ENCODE results near the gene MINPP1.

The MINPP1 gene

GRCh38 chr10:87519582-87519981, 14.9 kb downstream of the MINPP1 start:
- DNase-seq (ENCODE audit: low spot score), result no peak

DNA sequence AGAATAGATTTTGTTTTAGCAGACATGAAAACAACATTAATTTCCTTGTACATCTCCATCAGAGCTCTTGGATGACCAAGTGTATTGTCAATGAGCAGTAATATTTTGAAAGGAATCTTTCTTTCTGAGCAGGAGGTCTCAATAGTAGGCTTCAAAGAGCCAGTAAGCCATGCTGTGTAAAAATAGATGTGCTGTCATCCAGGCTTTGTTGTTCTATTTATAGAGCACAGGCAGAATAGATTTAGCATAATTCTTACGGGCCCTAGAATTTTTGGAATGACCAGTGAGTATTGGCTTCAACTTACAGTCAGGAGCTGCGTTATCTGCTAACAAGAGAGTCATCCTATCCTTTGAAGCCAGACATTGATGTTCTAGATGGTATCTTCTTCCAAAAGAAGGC, 19.0 kb downstream of the MINPP1 start:
- no peak for DNase-seq (ENCODE audit: low spot score)

GRCh38 chr10:87524296-87524695, 19.6 kb downstream of the MINPP1 start:
- no peak for DNase-seq (ENCODE audit: low spot score)

DNA sequence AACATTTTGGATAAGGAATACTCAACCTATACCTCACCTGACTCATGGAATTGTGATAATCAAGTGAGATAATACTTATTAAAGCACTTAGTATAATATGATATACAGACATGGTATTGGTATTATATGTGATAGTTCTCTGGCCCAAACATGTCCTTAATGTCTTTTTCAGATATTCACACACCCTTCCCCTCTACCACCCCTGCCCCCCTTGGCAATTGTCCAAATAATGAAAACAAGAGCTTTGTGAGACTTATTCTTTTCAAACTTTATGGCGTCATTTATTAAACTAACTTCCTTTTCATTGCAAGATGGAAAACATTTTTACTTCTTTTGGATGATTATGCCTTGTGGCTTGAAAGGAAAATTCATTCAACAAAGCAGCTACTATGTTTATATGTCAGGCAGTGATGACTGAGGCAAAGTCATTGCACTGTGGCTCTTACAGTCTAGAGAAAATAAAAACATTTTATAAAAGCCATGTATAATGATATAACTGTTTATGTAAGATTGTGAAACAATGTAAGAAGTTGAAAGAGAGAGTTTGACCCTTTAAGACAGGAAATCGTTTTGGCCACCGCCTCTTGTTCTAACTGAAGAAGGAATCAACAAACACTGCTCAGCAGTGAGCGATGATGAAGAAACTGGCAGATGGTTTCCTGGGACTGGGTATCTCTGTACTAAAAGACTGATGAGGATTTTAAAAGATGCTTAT, 27.4 kb downstream of the MINPP1 start:
- no peak for DNase-seq (ENCODE audit: low spot score)

GRCh38 chr10:87532696-87533095, 28.0 kb downstream of the MINPP1 start:
- DNase-seq (ENCODE audit: low spot score), result no peak

- DNase-seq (ENCODE audit: low spot score), result no peak
Measured at GRCh38 chr10:87534173-87534858, 29.6 kb downstream of the MINPP1 start.

DNA sequence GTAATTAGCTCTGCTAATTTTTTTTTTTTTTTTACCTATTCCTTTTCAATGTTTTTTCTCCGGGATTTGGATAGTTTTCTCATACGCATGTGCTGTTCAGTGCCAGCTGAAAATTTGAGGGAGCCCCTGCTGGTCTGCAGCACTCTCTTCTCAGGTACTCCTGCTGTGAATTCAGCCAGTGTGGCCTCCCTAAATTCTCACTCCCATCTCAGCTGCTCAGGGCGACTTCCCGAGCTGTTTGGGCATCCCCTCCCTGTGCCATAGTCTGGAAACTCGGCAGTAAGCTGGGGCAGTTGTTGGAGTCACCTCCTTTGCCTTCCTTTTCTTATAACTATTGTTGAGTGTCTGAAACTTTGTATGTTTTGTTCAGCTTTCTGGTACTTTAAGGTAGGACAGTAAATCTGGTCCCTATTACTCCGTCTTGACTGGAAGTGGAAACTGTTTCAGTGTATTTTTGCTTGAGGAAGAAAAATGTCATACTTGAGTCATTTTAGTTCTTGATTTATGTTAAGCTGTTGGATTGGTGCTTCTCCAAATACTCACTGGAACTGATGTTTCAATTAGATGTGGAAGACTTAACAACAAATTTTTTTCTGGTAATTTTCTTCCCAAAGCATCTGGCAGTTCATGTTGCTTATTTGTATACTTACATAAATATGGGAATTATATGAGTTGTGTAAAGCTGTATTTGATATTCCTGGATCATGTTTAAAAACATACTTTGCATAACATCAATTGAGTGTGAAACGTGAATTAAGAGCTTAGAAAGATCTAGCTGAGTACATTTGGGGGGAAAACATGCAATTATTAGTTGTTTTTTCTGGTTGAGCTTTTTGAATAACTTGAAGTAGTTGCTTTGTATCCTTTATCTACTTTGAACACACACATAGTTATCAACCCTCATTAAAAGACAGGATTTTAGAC, 33.7 kb downstream of the MINPP1 start:
- no peak for DNase-seq (ENCODE audit: low spot score)

GRCh38 chr10:87541114-87541513, 36.4 kb downstream of the MINPP1 start:
- DNase-seq (ENCODE audit: low spot score), result no peak

- DNase-seq (ENCODE audit: low spot score), result no peak
Measured at GRCh38 chr10:87544721-87545120, 40.0 kb downstream of the MINPP1 start.

DNA sequence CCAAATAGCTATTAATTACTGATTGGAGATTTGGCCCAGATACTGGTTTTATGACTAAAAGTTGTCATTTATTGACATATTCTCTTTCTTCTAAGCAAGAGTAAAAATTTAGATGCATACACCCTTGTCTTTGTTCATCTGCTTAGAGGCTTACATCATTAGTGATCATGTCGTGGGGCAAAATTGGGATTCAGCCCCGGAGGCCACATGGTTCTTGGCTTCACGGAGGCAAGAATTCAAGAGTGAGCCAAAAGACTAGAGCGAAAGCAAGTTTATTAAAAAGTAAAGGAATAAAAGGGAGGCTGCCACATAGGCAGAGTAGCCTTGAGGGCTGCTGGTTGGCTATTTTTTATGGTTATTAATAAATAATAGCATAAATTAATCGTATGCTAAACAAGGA, 41.1 kb downstream of the MINPP1 start:
- DNase-seq (ENCODE audit: low spot score), result no peak

GRCh38 chr10:87546210-87546609, 41.5 kb downstream of the MINPP1 start:
- no peak for DNase-seq (ENCODE audit: low spot score)

DNA sequence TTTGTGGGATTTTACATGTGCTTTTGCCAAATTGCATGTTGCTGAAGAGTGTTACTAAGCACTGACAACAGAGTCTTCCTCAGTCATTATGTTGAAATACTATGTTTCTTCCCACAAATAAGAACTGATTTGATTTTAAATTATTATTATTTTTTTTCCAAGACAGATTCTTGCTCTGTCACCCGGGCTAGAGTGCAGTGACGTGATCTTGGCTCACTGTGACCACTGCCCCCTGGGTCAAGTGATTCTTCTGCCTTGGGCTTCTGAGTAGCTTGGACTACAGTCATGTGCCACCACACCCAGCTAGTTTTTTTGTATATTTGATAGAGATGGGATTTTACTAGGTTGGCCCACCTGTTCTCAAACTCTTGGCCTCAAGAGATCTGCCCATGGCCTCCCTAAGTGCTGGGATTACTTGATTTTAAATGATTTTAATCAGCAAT, 42.3 kb downstream of the MINPP1 start:
- DNase-seq (ENCODE audit: low spot score), result no peak

- no peak for DNase-seq (ENCODE audit: low spot score)
Measured at GRCh38 chr10:87547734-87548311, 43.1 kb downstream of the MINPP1 start.

- no peak for DNase-seq (ENCODE audit: low spot score)
Measured at GRCh38 chr10:87550741-87551140, 46.0 kb downstream of the MINPP1 start.

GRCh38 chr10:87551326-87551725, 46.6 kb downstream of the MINPP1 start:
- DNase-seq (ENCODE audit: low spot score), result no peak

DNA sequence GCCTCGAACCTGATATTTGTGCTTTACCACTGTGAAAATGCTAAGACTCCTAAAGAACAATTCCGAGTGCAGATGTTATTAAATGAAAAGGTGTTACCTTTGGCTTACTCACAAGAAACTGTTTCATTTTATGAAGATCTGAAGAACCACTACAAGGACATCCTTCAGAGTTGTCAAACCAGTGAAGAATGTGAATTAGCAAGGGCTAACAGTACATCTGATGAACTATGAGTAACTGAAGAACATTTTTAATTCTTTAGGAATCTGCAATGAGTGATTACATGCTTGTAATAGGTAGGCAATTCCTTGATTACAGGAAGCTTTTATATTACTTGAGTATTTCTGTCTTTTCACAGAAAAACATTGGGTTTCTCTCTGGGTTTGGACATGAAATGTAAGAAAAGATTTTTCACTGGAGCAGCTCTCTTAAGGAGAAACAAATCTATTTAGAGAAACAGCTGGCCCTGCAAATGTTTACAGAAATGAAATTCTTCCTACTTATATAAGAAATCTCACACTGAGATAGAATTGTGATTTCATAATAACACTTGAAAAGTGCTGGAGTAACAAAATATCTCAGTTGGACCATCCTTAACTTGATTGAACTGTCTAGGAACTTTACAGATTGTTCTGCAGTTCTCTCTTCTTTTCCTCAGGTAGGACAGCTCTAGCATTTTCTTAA, 47.7 kb downstream of the MINPP1 start:
- DNase-seq (ENCODE audit: low spot score), result no peak

DNA sequence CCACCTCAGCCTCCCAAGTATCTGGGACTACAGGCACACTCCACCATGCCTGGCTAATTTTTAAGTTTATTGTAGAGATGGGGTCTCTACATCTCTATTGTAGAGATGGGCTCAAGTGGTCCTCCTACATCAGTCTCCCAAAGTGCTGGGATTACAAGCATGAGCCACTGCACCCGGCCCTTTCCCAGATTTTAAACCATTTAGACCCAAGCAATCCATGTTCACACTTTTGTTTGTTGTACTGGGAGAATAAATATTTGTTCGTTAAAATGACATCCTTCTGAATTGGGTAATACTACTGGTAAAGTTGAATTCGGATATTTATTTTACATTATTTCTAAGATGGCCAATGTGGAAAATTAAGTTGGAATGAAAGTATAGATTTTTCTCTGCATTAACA, 52.7 kb downstream of the MINPP1 start:
- no peak for DNase-seq (ENCODE audit: low spot score)

GRCh38 chr10:87558333-87558732, 53.6 kb downstream of the MINPP1 start:
- no peak for DNase-seq (ENCODE audit: low spot score)

DNA sequence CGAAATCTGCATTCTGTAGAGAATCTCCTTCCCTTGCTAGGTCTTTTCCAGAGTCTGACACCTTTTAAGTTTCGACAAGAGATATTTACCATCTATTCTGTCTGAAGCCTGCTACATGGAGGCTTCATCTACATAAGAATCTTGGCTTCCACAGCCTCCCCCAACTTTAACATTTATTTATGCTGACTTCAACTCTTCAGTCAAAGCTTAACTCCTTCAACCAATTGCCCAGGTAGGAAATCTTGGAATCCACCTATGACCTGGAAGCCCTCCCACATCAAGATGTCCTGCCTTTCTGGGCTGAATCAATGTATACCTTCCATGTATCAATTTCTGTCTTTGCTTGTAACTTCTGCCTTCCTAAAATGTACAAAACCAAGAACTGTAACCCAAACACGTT, 54.7 kb downstream of the MINPP1 start:
- no peak for DNase-seq (ENCODE audit: low spot score)

DNA sequence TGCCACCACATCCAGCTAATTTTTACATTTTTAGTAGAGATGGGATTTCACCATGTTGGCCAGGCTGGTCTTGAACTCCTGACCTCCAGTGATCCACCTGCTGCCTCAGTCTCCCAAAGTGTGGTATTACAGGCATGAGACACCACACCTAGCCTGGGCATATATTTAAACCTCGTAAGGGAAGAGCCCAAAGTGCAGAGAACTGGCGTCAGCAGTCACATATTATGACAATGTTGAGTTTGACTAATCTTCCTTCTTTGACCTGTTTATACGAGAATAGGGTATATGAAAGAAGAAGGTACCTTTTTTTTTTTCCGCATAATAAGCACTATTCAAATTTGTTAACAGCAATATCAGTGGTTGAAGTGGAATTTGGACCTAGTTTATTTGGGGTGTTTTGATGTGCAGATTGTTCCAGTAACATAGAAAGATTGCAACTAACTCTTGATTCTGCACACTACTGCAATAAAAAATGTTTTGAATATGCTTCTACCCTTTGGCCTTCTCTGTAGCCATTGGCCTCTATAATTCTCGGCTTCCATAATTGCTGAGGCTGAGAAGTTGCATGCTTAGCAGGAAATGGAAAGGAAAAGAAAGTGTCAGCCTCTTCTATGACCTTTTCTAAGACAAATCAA, 55.9 kb downstream of the MINPP1 start:
- DNase-seq (ENCODE audit: low spot score), result no peak

DNA sequence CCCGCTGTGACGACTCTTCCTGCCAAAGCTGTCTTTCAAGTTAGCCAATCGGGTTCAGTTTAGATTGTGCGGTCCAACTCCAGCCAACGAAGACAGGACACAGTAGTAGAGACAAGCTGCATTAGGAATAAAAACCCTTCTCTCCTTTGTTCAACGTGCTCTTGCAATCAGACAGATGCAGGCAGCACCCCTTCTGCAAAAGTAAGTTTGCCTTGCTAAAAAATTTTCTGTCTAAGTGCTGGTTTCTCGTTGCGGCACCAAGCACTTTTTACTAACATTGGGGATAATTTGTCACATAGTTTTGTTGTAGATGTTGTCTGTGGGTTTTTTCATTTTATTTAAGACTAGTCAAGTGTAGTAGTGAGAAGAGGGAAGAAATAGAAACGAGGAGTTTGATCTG, 58.1 kb downstream of the MINPP1 start:
- no peak for DNase-seq (ENCODE audit: low spot score)
